Placental epithelial cell (primary cell): ENCODE results near the gene OR11A1. TPM values are rescaled to one million over a fixed set of nuclear protein-coding genes. Genes with fewer than 3 reads are reported as not detected.

ENCODE experiments used
- total RNA-seq: library from RNA; depleted of rRNA; stranded (reverse); fragments of >200 nt; gene quantifications from 2 replicates; pipeline ENCODE4 v1.2.3, GENCODE V29; 2012

Gene OR11A1
- under 0.01 TPM in 1 of 2 replicates, not detected in the other for total RNA-seq

GRCh38 chr6:29456971-29457370 is at the start of gene OR11A1, which contains the start of gene OR2H1:
TSS of gene OR11A1 (minus strand) at chr6:29457071. CDS start at chr6:29427641, 29,430 bp downstream.
TSS of gene OR2H1 (plus strand) at chr6:29457155. CDS start at chr6:29461770, 4,615 bp downstream.

GRCh38 chr6:29487660-29488059 is 30.8 kb upstream of the OR11A1 start, which contains the start of gene MAS1L:
TSS of gene MAS1L (minus strand) at chr6:29487956. CDS start at chr6:29487902, 54 bp downstream.

DNA sequence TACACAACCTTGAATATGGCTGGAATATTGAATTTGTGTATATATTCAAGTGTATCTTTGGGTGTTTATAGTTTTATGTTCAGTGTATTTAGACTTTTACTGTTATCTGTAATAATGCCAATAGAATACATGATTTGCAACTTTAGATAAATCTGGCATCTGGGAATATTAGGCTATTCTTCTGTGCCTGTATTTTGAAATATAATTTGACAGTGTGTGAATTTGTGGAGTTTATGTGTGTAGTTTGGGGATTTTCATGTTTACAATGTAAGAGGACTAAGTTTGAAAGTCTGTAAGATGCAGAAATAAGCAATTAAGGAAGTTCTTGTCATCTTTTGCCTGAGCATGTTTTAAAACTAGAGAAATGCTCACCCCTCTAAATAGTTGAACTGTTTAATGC is 17.9 kb downstream of the OR11A1 start, which contains the start of gene OR10C1:
OR10C1 (plus strand) TSS at position 301 of the 400 bp plus-strand sequence. CDS start 710 bp downstream, outside the sequence.

GRCh38 chr6:29414588-29414987 is 42.3 kb downstream of the OR11A1 start, which contains the start of gene OR12D1:
TSS of gene OR12D1 (plus strand) at chr6:29414928.

GRCh38 chr6:29395331-29395730 is 61.5 kb downstream of the OR11A1 start, which contains the start of gene OR12D2:
TSS of gene OR12D2 (plus strand) at chr6:29395631. CDS start at chr6:29396700, 1,069 bp downstream.

Other genes with a start within 250 kb of the OR11A1 start
- not detected in 2 replicates for gene OR14J1, start 155.4 kb downstream of the OR11A1 start, total RNA-seq
- gene OR5V1, start 88.2 kb downstream of the OR11A1 start, total RNA-seq, result not detected in 2 replicates
- not detected in 2 replicates for gene OR12D3, start 81.8 kb downstream of the OR11A1 start, total RNA-seq
- gene OR12D2, start 61.4 kb downstream of the OR11A1 start, total RNA-seq, result not detected in 2 replicates
- not detected in 2 replicates for gene OR12D1, start 42.1 kb downstream of the OR11A1 start, total RNA-seq
- not detected in 2 replicates for gene OR10C1, start 17.8 kb downstream of the OR11A1 start, total RNA-seq
- gene OR2H1, start 84 bp upstream of the OR11A1 start, total RNA-seq, result not detected in 2 replicates
- gene MAS1L, start 30.9 kb upstream of the OR11A1 start, total RNA-seq, result not detected in 2 replicates
- not detected in 2 replicates for gene UBD, start 102.7 kb upstream of the OR11A1 start, total RNA-seq
- not detected in 2 replicates for gene OR2H2, start 128.1 kb upstream of the OR11A1 start, total RNA-seq
- gene GABBR1, start 176.1 kb upstream of the OR11A1 start, total RNA-seq, result 11.3 and 25.9 TPM in 2 replicates
- not detected in 2 replicates for gene MOG, start 200.0 kb upstream of the OR11A1 start, total RNA-seq
- 1.6 TPM in 2 replicates for gene ZFP57, start 224.1 kb upstream of the OR11A1 start, total RNA-seq